Prostate gland (tissue), 2 donors: ENCODE data around the gene LGR4.

Experiments used
- CTCF ChIP-seq, 4 experiments: fragments of 200-600 bp in 2 of 4; fragments of 450-650 bp in 2 of 4; sonication (generic) in 2 of 4; IDR thresholded peaks; 1 replicate in 3 of 4; 2 replicates in 1 of 4; pipeline ENCODE4 v1.5.1; 2016 to 2019; ENCODE audit warnings: antibody characterized with exemption in 4 of 4, mild to moderate bottlenecking in 2 of 4, moderate library complexity in 2 of 4
- POLR2AphosphoS5 ChIP-seq: sonication (generic); formaldehyde crosslinking; IDR thresholded peaks from one replicate; pipeline ENCODE4 v1.6.1; 2017; ENCODE audit warnings: antibody characterized with exemption

GRCh38 chr11:27453701-27454100 is 18.9 kb downstream of the LGR4 start:
- TF ChIP-seq POLR2AphosphoS5 (no peak), CTCF (IDR thresholded peaks at IDR 0.05) (no peak)
